Esophagus muscularis mucosa (tissue), 4 donors: Measurements from ENCODE around the gene SUPT6H. TPM values are rescaled to one million over a fixed set of nuclear protein-coding genes. Genes with fewer than 3 reads are reported as not detected.

Experiments
- DNase-seq: peaks from one replicate; pipeline ENCODE4 v3.0.0-alpha.2; 2017; ENCODE audit errors: extremely low spot score
- H3K27ac ChIP-seq, 4 donors: fragments of 200-600 bp; sonication (generic); replicated peaks in 1 of 4; 1 replicate in 3 of 4; 2 replicates in 1 of 4; pipeline ENCODE4 v1.5.1; 2016 to 2019; ENCODE audit warnings: mild to moderate bottlenecking in 1 of 4
- H3K27me3 ChIP-seq, 4 donors: fragments of 200-600 bp; sonication (generic); one replicate each; pipeline versions ENCODE4 v1.5.1 to v1.6.0; 2016 to 2019
- H3K36me3 ChIP-seq, 4 donors: fragments of 200-600 bp; sonication (generic); one replicate each; pipeline ENCODE4 v1.5.1; 2016 to 2019
- H3K4me1 ChIP-seq, 4 donors: fragments of 200-600 bp; sonication (generic); one replicate each; pipeline ENCODE4 v1.5.1; 2016 to 2019
- H3K4me3 ChIP-seq, 4 donors: fragments of 200-600 bp; sonication (generic); 1 replicate in 2 of 4; 2 replicates in 2 of 4; pipeline ENCODE4 v1.5.1; 2016 to 2019; ENCODE audit warnings: mild to moderate bottlenecking in 4 of 4, moderate library complexity in 1 of 4
- H3K9me3 ChIP-seq, 4 donors: fragments of 200-600 bp; sonication (generic); 1 replicate in 3 of 4; 2 replicates in 1 of 4; pipeline ENCODE4 v1.5.1; 2016 to 2019
- CTCF ChIP-seq, 3 experiments: fragments of 200-600 bp in 2 of 3; fragments of 450-650 bp in 1 of 3; sonication (generic) in 2 of 3; IDR thresholded peaks; one replicate each; pipeline ENCODE4 v1.5.1; 2017 to 2019; ENCODE audit warnings: antibody characterized with exemption in 3 of 3, mild to moderate bottlenecking in 2 of 3, moderate library complexity in 1 of 3
- EP300 ChIP-seq: sonication (generic); formaldehyde crosslinking; IDR thresholded peaks from one replicate; pipeline ENCODE4 v1.6.1; 2017; ENCODE audit warnings: antibody characterized with exemption
- POLR2A ChIP-seq: fragments of 450-650 bp; IDR thresholded peaks from one replicate; pipeline ENCODE4 v1.6.1; 2017; ENCODE audit warnings: antibody characterized with exemption, moderate library complexity, mild to moderate bottlenecking, low read depth
- POLR2AphosphoS5 ChIP-seq, 2 donors: sonication (generic); formaldehyde crosslinking; IDR thresholded peaks; one replicate each; pipeline ENCODE4 v1.6.1; 2017; ENCODE audit warnings: antibody characterized with exemption in 2 of 2
- WGBS: methylation state at CpG from one replicate; pipeline ENCODE4 v1.1.5; 2018; 5-methylcytosine and 5-hydroxymethylcytosine counted together
- intact Hi-C: fragments of 100-400 bp; cut with DNase I; formaldehyde crosslinking; loops from one replicate; pipeline ENCODE4 v1.15.1; 2023
- total RNA-seq, 4 donors: library from RNA; depleted of rRNA; stranded (reverse); fragments of >200 nt; gene quantifications; one replicate each; pipeline versions ENCODE4 v1.1.0 to v1.2.1, GENCODE V29; 2016

Gene SUPT6H
- total RNA-seq, 4 donors from 2014 or later = 57.3 to 84.4 (median 71.1) TPM

GRCh38 chr17:28726627-28727491 lies 64.9 kb downstream of the SUPT6H start:
- WGBS = 2% methylated on average over 46 of the region's 57 CpGs
- H3K4me3 ChIP-seq = peak overlapping the region; percentile 72 to 98 (median 76)
- peak overlapping the region; percentile 95 to 98 (median 96) for H3K27ac ChIP-seq
- no peaks in the 10 kb centered on the region for H3K27me3 ChIP-seq
- intact Hi-C loops = loop anchor here (2.0 kb wide), 1 partner anchor 22 kb away; no protein-coding TSS in a partner anchor
- DNase-seq = peak; percentile 98
- TF ChIP-seq CTCF (IDR thresholded peaks at IDR 0.05) (peak; percentile 98 to 100 (median 100)), POLR2A (no peak), POLR2AphosphoS5 (IDR thresholded peaks at IDR 0.05) (peak; percentile 63 to 81), EP300 (no peak)
- no peaks in the 10 kb centered on the region for H3K9me3 ChIP-seq
- H3K4me1 ChIP-seq = peaks cover 31 to 57% (median 53%) of the 10 kb centered on the region in 4 donors
- H3K36me3 ChIP-seq = peaks cover 26 to 33% (median 31%) of the 10 kb centered on the region in 4 donors

DNA sequence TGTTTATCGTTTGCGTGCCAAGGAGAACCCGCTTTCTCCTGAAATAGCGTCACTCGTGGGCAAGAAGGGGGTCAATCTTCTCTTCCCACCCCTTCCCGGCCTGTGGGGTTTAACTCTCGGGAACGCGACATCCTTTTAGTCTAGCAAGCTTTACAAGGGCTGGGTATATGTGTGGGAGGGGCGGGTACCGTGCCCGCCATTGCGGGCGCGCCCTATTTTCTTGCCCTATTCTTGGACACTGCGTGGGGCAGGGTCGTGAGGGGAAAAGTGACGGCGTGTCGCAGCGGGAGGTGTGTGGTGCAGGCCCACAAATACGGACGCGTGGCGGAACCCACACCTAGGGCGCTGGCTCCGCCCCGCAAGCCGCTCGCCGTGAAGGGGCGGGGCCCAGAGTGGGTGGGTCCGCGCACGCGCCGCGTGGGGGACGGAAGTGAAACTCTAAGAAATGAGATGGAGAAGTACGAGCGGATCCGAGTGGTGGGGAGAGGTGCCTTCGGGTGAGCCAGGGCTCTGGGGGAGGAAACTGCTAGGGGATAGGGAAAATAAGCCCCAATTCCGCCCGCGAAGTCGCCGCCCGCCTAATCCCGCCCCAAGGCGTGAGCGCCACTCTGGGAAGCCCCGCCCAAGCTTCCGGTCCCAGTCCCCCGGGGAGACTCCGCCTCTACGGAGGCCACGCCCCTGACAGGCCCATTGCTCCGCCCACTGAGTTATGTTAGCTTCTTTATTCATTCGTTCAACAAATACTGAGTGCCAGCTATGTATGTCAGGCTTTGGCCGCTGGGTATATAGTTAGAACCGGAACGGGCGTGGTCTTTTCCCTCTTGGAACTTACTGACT lies 66.6 kb downstream of the SUPT6H start, which contains the start of gene NEK8:
Gene NEK8, plus strand, starts transcription at position 425 of the 837 bp plus-strand sequence. Its CDS starts 26 bp downstream, at position 451.
- Histone ChIP-seq H3K9me3 (no peaks in the 10 kb centered on the region), H3K27me3 (no peaks in the 10 kb centered on the region), H3K4me3 (peak within 1 kb of the TSS; percentile 72 to 98 (median 76)), H3K4me1 (peaks cover 21 to 41% (median 40%) of the 10 kb centered on the region in 4 donors), H3K27ac (peak within 1 kb of the TSS; percentile 95 to 98 (median 96)), H3K36me3 (peaks cover 9 to 15% (median 14%) of the 10 kb centered on the region in 4 donors)
- WGBS = under 1% methylated on average over 60 of the region's 64 CpGs
- intact Hi-C loops = loop anchor here (2.0 kb wide), 1 partner anchor 14 kb away; no protein-coding TSS in a partner anchor
- TF ChIP-seq POLR2AphosphoS5 (IDR thresholded peaks at IDR 0.05) = peak; percentile 64 to 91
- TF ChIP-seq POLR2A = peak; percentile 28
- TF ChIP-seq CTCF (IDR thresholded peaks at IDR 0.05) = peak in 1 of 3 experiments; percentile 6
- TF ChIP-seq EP300 = no peak
- peak; percentile 99 for DNase-seq

- H3K27ac ChIP-seq = no peak overlapping the region
- intact Hi-C loops = loop anchor here (2.0 kb wide), 1 partner anchor 13 kb away; no protein-coding TSS in a partner anchor
- H3K4me1 ChIP-seq = peaks cover 21 to 41% (median 38%) of the 10 kb centered on the region in 4 donors
Measured at GRCh38 chr17:28729950-28730330, 67.9 kb downstream of the SUPT6H start.

More at GRCh38 chr17:28729950-28730330, 67.9 kb downstream of the SUPT6H start:
- WGBS = 91% methylated on average over 11 of the region's 11 CpGs
- TF ChIP-seq EP300 (no peak), POLR2AphosphoS5 (IDR thresholded peaks at IDR 0.05) (no peak), POLR2A (no peak), CTCF (IDR thresholded peaks at IDR 0.05) (no peak)
- Histone ChIP-seq H3K27me3 (no peaks in the 10 kb centered on the region), H3K4me3 (no peak overlapping the region), H3K36me3 (peaks cover 0 to 7% (median under 1%) of the 10 kb centered on the region in 4 donors), H3K9me3 (no peaks in the 10 kb centered on the region)
- DNase-seq = no peak
